UCSD-AML1 (cell line): ENCODE data around the gene STX1A.
A peak's percentile ranks its signal among the peaks of the same experiment; 100 is the strongest.
"Not testable (repeated sequence)": the region's sequence is repeated elsewhere in the genome, so short reads cannot be mapped to it uniquely, and the experiment has no call there.

Experiments
- DNase-seq: peaks from one replicate; lab custom pipeline; 2025; ENCODE audit not compliant: unreplicated experiment; lab: John Stamatoyannopoulos, UW

STX1A gene

GRCh38 chr7:73683788-73684693 lies 35.4 kb downstream of the STX1A start:
- no peak for DNase-seq

- peak; percentile 85 for DNase-seq
These were observed 36.2 kb downstream of the STX1A start, which contains the start of the genes BUD23 and DNAJC30 for GRCh38 chr7:73683056-73683787. BUD23 (plus strand) TSS chr7:73683597; CDS start chr7:73683626, 29 bp downstream. DNAJC30 (minus strand) TSS chr7:73683453; CDS start chr7:73683423, 30 bp downstream.

- DNase-seq = no peak
These were observed 36.8 kb downstream of the STX1A start for GRCh38 chr7:73682745-73683055.

- DNase-seq = no peak
These were observed 38.4 kb downstream of the STX1A start for GRCh38 chr7:73681031-73681430.

GRCh38 chr7:73680501-73680900 lies 39.0 kb downstream of the STX1A start:
- no peak for DNase-seq

GRCh38 chr7:73679709-73680108 lies 39.8 kb downstream of the STX1A start:
- no peak for DNase-seq

GRCh38 chr7:73678862-73679261 lies 40.6 kb downstream of the STX1A start:
- DNase-seq = no peak

- DNase-seq = not testable (repeated sequence)
These were observed 43.4 kb downstream of the STX1A start for GRCh38 chr7:73676062-73676461.

- DNase-seq = no peak
These were observed 44.9 kb downstream of the STX1A start for GRCh38 chr7:73674468-73675124.

GRCh38 chr7:73671857-73672445 lies 47.5 kb downstream of the STX1A start:
- no peak for DNase-seq

- DNase-seq = no peak
These were observed 48.2 kb downstream of the STX1A start for GRCh38 chr7:73671322-73671661.

GRCh38 chr7:73669858-73670385 lies 49.5 kb downstream of the STX1A start:
- DNase-seq = no peak

- no peak for DNase-seq
These were observed 50.2 kb downstream of the STX1A start for GRCh38 chr7:73669288-73669701.

- no peak for DNase-seq
These were observed 50.6 kb downstream of the STX1A start for GRCh38 chr7:73668886-73669230.

GRCh38 chr7:73668103-73668885 lies 51.2 kb downstream of the STX1A start:
- DNase-seq = no peak

GRCh38 chr7:73667344-73668102 lies 51.9 kb downstream of the STX1A start, which contains the start of gene VPS37D:
VPS37D (plus strand) TSS chr7:73667831; CDS start chr7:73667959, 128 bp downstream.
- peak; percentile 68 for DNase-seq

- DNase-seq = no peak
These were observed 56.4 kb downstream of the STX1A start for GRCh38 chr7:73663033-73663432.

- DNase-seq = not testable (repeated sequence)
These were observed 58.9 kb downstream of the STX1A start for GRCh38 chr7:73660594-73660993.

GRCh38 chr7:73659983-73660382 lies 59.5 kb downstream of the STX1A start:
- DNase-seq = no peak
